ENCODE data around the gene MC1R. TPM values are rescaled to one million over a fixed set of nuclear protein-coding genes. Genes with fewer than 3 reads are reported as not detected.

MC1R gene
- total and polyA plus RNA-seq, 4 donors = 0.19 to 3.3 (median 0.30) TPM

GRCh38 chr16:89898201-89898967, 20.3 kb upstream of the MC1R start:
- TF ChIP-seq SP1 (IDR thresholded peaks at IDR 0.05) (no peak), ZBTB33 (IDR thresholded peaks at IDR 0.05) (no peak), CTCF (IDR thresholded peaks at IDR 0.05; ENCODE audit: low read depth, low read length, missing input control) (no peak), HNF4A (conservative IDR thresholded peaks at IDR 0.05) (no peak), FOXA1 (IDR thresholded peaks at IDR 0.05) (no peak), FOXA2 (IDR thresholded peaks at IDR 0.05) (no peak), RXRA (IDR thresholded peaks at IDR 0.05) (no peak), YY1 (IDR thresholded peaks at IDR 0.05) (no peak), NR2F2 (IDR thresholded peaks at IDR 0.05) (no peak), TAF1 (conservative IDR thresholded peaks at IDR 0.05) (no peak), HNF4G (IDR thresholded peaks at IDR 0.05) (no peak)
- H3K36me3 ChIP-seq (ENCODE audit: control insufficient read depth in 4 of 4, insufficient read depth in 3 of 4, low read depth in 1 of 4, low read length in 3 of 4) = peaks cover 28 to 72% (median 38%) of the 10 kb centered on the region in 4 donors

GRCh38 chr16:89899879-89900481, 18.7 kb upstream of the MC1R start:
- Histone ChIP-seq H3K9me3 (ENCODE audit: control insufficient read depth in 4 of 4, low read length in 3 of 4) (no peaks in the 10 kb centered on the region), H3K36me3 (ENCODE audit: control insufficient read depth in 4 of 4, insufficient read depth in 3 of 4, low read depth in 1 of 4, low read length in 3 of 4) (peaks cover 29 to 74% (median 42%) of the 10 kb centered on the region in 4 donors), H3K27ac (ENCODE audit: low read depth in 1 of 2, low read length in 2 of 2) (no peak overlapping the region), H3K9ac (ENCODE audit: low read depth in 1 of 2, low read length in 2 of 2) (no peak overlapping the region), H3K4me1 (ENCODE audit: control insufficient read depth in 4 of 4, insufficient read depth in 4 of 4, low read length in 3 of 4) (no peaks in the 10 kb centered on the region), H3K27me3 (ENCODE audit: control insufficient read depth in 4 of 4, insufficient read depth in 4 of 4, low read length in 3 of 4) (no peaks in the 10 kb centered on the region), H3K4me3 (ENCODE audit: low read depth in 1 of 3, low read length in 3 of 3) (no peak overlapping the region)
- no peak for DNase-seq (ENCODE audit: low spot score)
- 94% methylated on average over 20 of the region's 20 CpGs for WGBS
- TF ChIP-seq GABPA (IDR thresholded peaks at IDR 0.05 in 1 of 2, conservative IDR thresholded peaks at IDR 0.05 in 1 of 2) (no peak), ZBTB33 (IDR thresholded peaks at IDR 0.05) (no peak), CTCF (IDR thresholded peaks at IDR 0.05; ENCODE audit: low read depth, low read length, missing input control) (no peak), RXRA (IDR thresholded peaks at IDR 0.05) (no peak), YY1 (IDR thresholded peaks at IDR 0.05) (no peak), FOXA2 (IDR thresholded peaks at IDR 0.05) (no peak), FOXA1 (IDR thresholded peaks at IDR 0.05) (no peak), REST (IDR thresholded peaks at IDR 0.05) (no peak), RAD21 (IDR thresholded peaks at IDR 0.05) (no peak), HNF4A (conservative IDR thresholded peaks at IDR 0.05) (no peak), SP1 (IDR thresholded peaks at IDR 0.05) (no peak), HNF4G (IDR thresholded peaks at IDR 0.05) (no peak), EGR1 (IDR thresholded peaks at IDR 0.05; ENCODE audit: low read depth in 2 of 2) (no peak), JUND (IDR thresholded peaks at IDR 0.05) (no peak), NR2F2 (IDR thresholded peaks at IDR 0.05) (no peak)

More at GRCh38 chr16:89898201-89898967, 20.3 kb upstream of the MC1R start:
- no peaks in the 10 kb centered on the region for H3K4me1 ChIP-seq (ENCODE audit: control insufficient read depth in 4 of 4, insufficient read depth in 4 of 4, low read length in 3 of 4)
- no peak overlapping the region for H3K9ac ChIP-seq (ENCODE audit: low read depth in 1 of 2, low read length in 2 of 2)
- H3K9me3 ChIP-seq (ENCODE audit: control insufficient read depth in 4 of 4, low read length in 3 of 4) = no peaks in the 10 kb centered on the region
- DNase-seq (ENCODE audit: low spot score) = no peak
- H3K27me3 ChIP-seq (ENCODE audit: control insufficient read depth in 4 of 4, insufficient read depth in 4 of 4, low read length in 3 of 4) = no peaks in the 10 kb centered on the region
- no peak overlapping the region for H3K27ac ChIP-seq (ENCODE audit: low read depth in 1 of 2, low read length in 2 of 2)
- no peak overlapping the region for H3K4me3 ChIP-seq (ENCODE audit: low read depth in 1 of 3, low read length in 3 of 3)
- 94% methylated on average over 36 of the region's 36 CpGs for WGBS
